GM12878 (cell line): ENCODE measurements around the gene DGKK. TPM values are rescaled to one million over a fixed set of nuclear protein-coding genes. Genes with fewer than 3 reads are reported as not detected.

Experiments used
- ELK1 ChIP-seq: IDR thresholded peaks from 2 replicates; pipeline ENCODE4 v1.6.1; 2012; ENCODE audit warnings: low read depth, low read length, improper control_type of control experiment
- EP300 ChIP-seq, 2 experiments: fragments of 150-350 bp in 1 of 2; IDR thresholded peaks; 2 replicates each; pipeline ENCODE4 v1.6.1; 2011 to 2012; ENCODE audit warnings: low read depth in 2 of 2, low read length in 2 of 2, borderline replicate concordance in 1 of 2, improper control_type of control experiment in 1 of 2, inconsistent platforms in 1 of 2; ENCODE audit not compliant: control insufficient read depth in 1 of 2
- IKZF1 ChIP-seq: fragments of 450-650 bp; conservative IDR thresholded peaks from 2 replicates; pipeline ENCODE4 v1.6.1; 2017; ENCODE audit warnings: antibody characterized with exemption, mild to moderate bottlenecking
- NR2C2 ChIP-seq: IDR thresholded peaks from 2 replicates; pipeline ENCODE4 v1.6.1; 2011; ENCODE audit warnings: borderline replicate concordance, low read depth; ENCODE audit not compliant: control insufficient read depth, insufficient read length
- TARDBP ChIP-seq: IDR thresholded peaks from 2 replicates; pipeline ENCODE4 v1.6.1; 2016; ENCODE audit warnings: borderline replicate concordance
- ZBTB33 ChIP-seq: fragments of 450-650 bp; IDR thresholded peaks from 2 replicates; pipeline ENCODE4 v1.6.1; 2017; ENCODE audit warnings: mild to moderate bottlenecking
- ZNF384 ChIP-seq: IDR thresholded peaks from 2 replicates; pipeline ENCODE4 v1.6.1; 2012; ENCODE audit warnings: low read depth, mild to moderate bottlenecking, low read length, improper control_type of control experiment, borderline replicate concordance
- polyA plus RNA-seq, 11 experiments: library from polyadenylated mRNA; depleted of rRNA in 4 of 11; unstranded in 6 of 11; stranded (reverse) in 5 of 11; fragments of >200 nt; fragmentation: Nextera tagmentation in 4 of 11; fragmentation: Illumina TruSeq in 1 of 11; extraction: Ambion mirVana in 4 of 11; extraction: Trizol in 1 of 11; gene quantifications; 1 replicate in 1 of 11; 2 replicates in 10 of 11; pipeline versions ENCODE4 v1.2.1 to v1.2.3, GENCODE V29; 2011 to 2016; ENCODE audit warnings: inconsistent platforms in 2 of 11, missing spikeins in 2 of 11, low read depth in 1 of 11
- total RNA-seq, 4 experiments: library from RNA; depleted of rRNA in 3 of 4; stranded (reverse); fragments of >200 nt in 3 of 4; fragmentation: Illumina TruSeq in 1 of 4; extraction: Trizol in 1 of 4; gene quantifications; 2 replicates each; pipeline versions ENCODE4 v1.2.1 to v1.2.3, GENCODE V29; 2013 to 2021
- TF ChIP-seq, protein P1 (sequence below): fragments of 450-650 bp; IDR thresholded peaks from 2 replicates; pipeline ENCODE4 v1.6.1; 2017; ENCODE audit warnings: antibody characterized with exemption, mild to moderate bottlenecking, moderate library complexity

The DGKK gene
- total and polyA plus RNA-seq, 10 of the 15 experiments (the other 5 are each of a cell fraction or from before 2014, with no cell fraction given), result under 0.01 to 0.03 TPM; not detected in 8

- TF ChIP-seq ZBTB33 (no peak), ELK1 (no peak), ZNF384 (no peak), NR2C2 (no peak), TARDBP (no peak), IKZF1 (no peak), EP300 (IDR thresholded peaks at IDR 0.05; ENCODE audit: borderline replicate concordance in 1 of 2, control insufficient read depth in 1 of 2, low read depth in 2 of 2, low read length in 2 of 2) (no peak)
- TF ChIP-seq, protein P1, sequence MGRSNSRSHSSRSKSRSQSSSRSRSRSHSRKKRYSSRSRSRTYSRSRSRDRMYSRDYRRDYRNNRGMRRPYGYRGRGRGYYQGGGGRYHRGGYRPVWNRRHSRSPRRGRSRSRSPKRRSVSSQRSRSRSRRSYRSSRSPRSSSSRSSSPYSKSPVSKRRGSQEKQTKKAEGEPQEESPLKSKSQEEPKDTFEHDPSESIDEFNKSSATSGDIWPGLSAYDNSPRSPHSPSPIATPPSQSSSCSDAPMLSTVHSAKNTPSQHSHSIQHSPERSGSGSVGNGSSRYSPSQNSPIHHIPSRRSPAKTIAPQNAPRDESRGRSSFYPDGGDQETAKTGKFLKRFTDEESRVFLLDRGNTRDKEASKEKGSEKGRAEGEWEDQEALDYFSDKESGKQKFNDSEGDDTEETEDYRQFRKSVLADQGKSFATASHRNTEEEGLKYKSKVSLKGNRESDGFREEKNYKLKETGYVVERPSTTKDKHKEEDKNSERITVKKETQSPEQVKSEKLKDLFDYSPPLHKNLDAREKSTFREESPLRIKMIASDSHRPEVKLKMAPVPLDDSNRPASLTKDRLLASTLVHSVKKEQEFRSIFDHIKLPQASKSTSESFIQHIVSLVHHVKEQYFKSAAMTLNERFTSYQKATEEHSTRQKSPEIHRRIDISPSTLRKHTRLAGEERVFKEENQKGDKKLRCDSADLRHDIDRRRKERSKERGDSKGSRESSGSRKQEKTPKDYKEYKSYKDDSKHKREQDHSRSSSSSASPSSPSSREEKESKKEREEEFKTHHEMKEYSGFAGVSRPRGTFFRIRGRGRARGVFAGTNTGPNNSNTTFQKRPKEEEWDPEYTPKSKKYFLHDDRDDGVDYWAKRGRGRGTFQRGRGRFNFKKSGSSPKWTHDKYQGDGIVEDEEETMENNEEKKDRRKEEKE, result no peak
Measured at GRCh38 chrX:50407976-50408375, 62.6 kb downstream of the DGKK start (continued).
